GM12878 (cell line): ENCODE results near the gene MGRN1. TPM values are rescaled to one million over a fixed set of nuclear protein-coding genes. Genes with fewer than 3 reads are reported as not detected.

Source experiments
- ATAC-seq: fragments of 200-7000 bp; cut with Tn5 transposase; 3 replicates; pipeline ENCODE4 v1.9.1; 2020; ENCODE audit warnings: mild to moderate bottlenecking, moderate library complexity
- BruUV-seq: library from RNA; stranded (reverse); fragments of 400-500 nt; replicated peaks from 2 replicates; lab custom pipeline; 2021; lab: Mats Ljungman, UMichigan
- CTCF ChIA-PET: fragments of 300-600 bp; sonication (Branson Sonifier 250); formaldehyde crosslinking; extraction: SDS; loops from one replicate; lab custom pipeline; 2021; ENCODE audit warnings: inconsistent platforms; lab: Yijun Ruan, JAX
- POLR2A ChIA-PET: fragments of 350-600 bp; formaldehyde crosslinking; extraction: SDS; loops from one replicate; lab custom pipeline; 2021; ENCODE audit warnings: inconsistent platforms; lab: Charles Lee
- RAD21 ChIA-PET: fragments of 300-600 bp; sonication (Branson Sonifier 250); formaldehyde crosslinking; loops from one replicate; lab custom pipeline; 2023; ENCODE audit warnings: antibody characterized with exemption; ENCODE audit not compliant: unreplicated experiment; lab: Charles Lee
- SMC1A ChIA-PET: fragments of 300-600 bp; sonication (Branson Sonifier 250); formaldehyde crosslinking; loops from one replicate; lab custom pipeline; 2023; ENCODE audit not compliant: unreplicated experiment, uncharacterized antibody; lab: Charles Lee
- DNase-seq: peaks from one replicate; pipeline ENCODE4 v3.0.0-alpha.2; 2011; ENCODE audit warnings: low read depth, low spot score
- FAIRE-seq: peaks from 3 replicates; lab custom pipeline; 2011; peaks lifted over from hg19 to GRCh38; lab: Jason Lieb, UNC
- H2AFZ ChIP-seq: 2 replicates; pipeline ENCODE4 v1.6.0; 2011; ENCODE audit warnings: low read depth, low read length, control low read depth; ENCODE audit not compliant: control insufficient read depth
- H3K27ac ChIP-seq: 2 replicates; pipeline ENCODE4 v1.5.1; 2011; ENCODE audit warnings: control low read depth; ENCODE audit not compliant: control insufficient read depth, insufficient read depth
- H3K27me3 ChIP-seq, 2 experiments: replicated peaks in 1 of 2; 2 replicates each; pipeline versions ENCODE4 v1.6.0 to v1.6.1; 2011; ENCODE audit warnings: low read length in 1 of 2; ENCODE audit not compliant: control insufficient read depth in 2 of 2, insufficient read depth in 2 of 2
- H3K36me3 ChIP-seq, 2 experiments: 2 replicates each; pipeline ENCODE4 v1.5.1; 2011; ENCODE audit warnings: low read length in 1 of 2; ENCODE audit not compliant: control insufficient read depth in 2 of 2, insufficient read depth in 2 of 2
- H3K4me1 ChIP-seq: 2 replicates; pipeline ENCODE4 v1.6.1; 2011; ENCODE audit warnings: mild to moderate bottlenecking, low read length, moderate library complexity, mixed read lengths; ENCODE audit not compliant: control insufficient read depth, insufficient read depth
- H3K4me2 ChIP-seq: 2 replicates; pipeline ENCODE4 v1.6.0; 2011; ENCODE audit warnings: control low read depth; ENCODE audit not compliant: control insufficient read depth, insufficient read depth
- H3K4me3 ChIP-seq: fragments of 200-600 bp; sonication (generic); 2 replicates; pipeline ENCODE4 v1.5.1; 2016
- H3K79me2 ChIP-seq: 2 replicates; pipeline ENCODE4 v1.6.0; 2011; ENCODE audit warnings: low read length; ENCODE audit not compliant: control insufficient read depth, insufficient read depth
- H3K9ac ChIP-seq: 2 replicates; pipeline ENCODE4 v1.8.0; 2011; ENCODE audit warnings: low read length, control low read depth, mixed read lengths; ENCODE audit not compliant: control insufficient read depth, insufficient read depth
- H3K9me3 ChIP-seq: replicated peaks from 3 replicates; pipeline ENCODE4 v1.5.1; 2011; ENCODE audit warnings: mild to moderate bottlenecking, low read length; ENCODE audit not compliant: control insufficient read depth, insufficient read depth
- H4K20me1 ChIP-seq: 2 replicates; pipeline ENCODE4 v1.6.0; 2011; ENCODE audit not compliant: control insufficient read depth, insufficient read depth
- POLR2A ChIP-seq: IDR thresholded peaks from 2 replicates; pipeline ENCODE4 v1.6.1; 2011; ENCODE audit warnings: low read depth, mild to moderate bottlenecking, low read length
- WGBS: methylation state at CpG from one replicate; pipeline ENCODE4 v1.1.6; 2016; ENCODE audit warnings: low lambda C conversion rate; ENCODE audit not compliant: insufficient replicate concordance, insufficient coverage; ENCODE audit errors: missing lambda C conversion rate; 5-methylcytosine and 5-hydroxymethylcytosine counted together
- in situ Hi-C: fragments of 300-500 bp; cut with MboI; formaldehyde crosslinking; loops from 9 replicates; pipeline ENCODE4 v1.14.3; 2018; ENCODE audit warnings: mixed read lengths
- intact Hi-C: fragments of 100-400 bp; cut with micrococcal nuclease; formaldehyde crosslinking; loops from one replicate; pipeline ENCODE4 v1.14.2; 2022; ENCODE audit not compliant: unreplicated experiment
- polyA plus RNA-seq, 11 experiments: library from polyadenylated mRNA; depleted of rRNA in 4 of 11; unstranded in 6 of 11; stranded (reverse) in 5 of 11; fragments of >200 nt; fragmentation: Nextera tagmentation in 4 of 11; fragmentation: Illumina TruSeq in 1 of 11; extraction: Ambion mirVana in 4 of 11; extraction: Trizol in 1 of 11; gene quantifications; 1 replicate in 1 of 11; 2 replicates in 10 of 11; pipeline versions ENCODE4 v1.2.1 to v1.2.3, GENCODE V29; 2011 to 2016; ENCODE audit warnings: inconsistent platforms in 2 of 11, missing spikeins in 2 of 11, low read depth in 1 of 11
- total RNA-seq, 4 experiments: library from RNA; depleted of rRNA in 3 of 4; stranded (reverse); fragments of >200 nt in 3 of 4; fragmentation: Illumina TruSeq in 1 of 4; extraction: Trizol in 1 of 4; gene quantifications; 2 replicates each; pipeline versions ENCODE4 v1.2.1 to v1.2.3, GENCODE V29; 2013 to 2021
- TF ChIP-seq, protein P1 (sequence below): fragments of 450-650 bp; formaldehyde crosslinking; IDR thresholded peaks from 2 replicates; pipeline ENCODE4 v1.4.0; 2022; ENCODE audit warnings: mild to moderate bottlenecking, moderate library complexity
- TF ChIP-seq, protein P2 (sequence below): fragments of 450-650 bp; IDR thresholded peaks from 2 replicates; pipeline ENCODE4 v1.6.1; 2017; ENCODE audit warnings: mild to moderate bottlenecking, moderate library complexity

MGRN1 gene
- total and polyA plus RNA-seq, 10 of the 15 experiments (the other 5 are each of a cell fraction or from before 2014, with no cell fraction given) = 0.35 to 86.7 (median 14.6) TPM

DNA sequence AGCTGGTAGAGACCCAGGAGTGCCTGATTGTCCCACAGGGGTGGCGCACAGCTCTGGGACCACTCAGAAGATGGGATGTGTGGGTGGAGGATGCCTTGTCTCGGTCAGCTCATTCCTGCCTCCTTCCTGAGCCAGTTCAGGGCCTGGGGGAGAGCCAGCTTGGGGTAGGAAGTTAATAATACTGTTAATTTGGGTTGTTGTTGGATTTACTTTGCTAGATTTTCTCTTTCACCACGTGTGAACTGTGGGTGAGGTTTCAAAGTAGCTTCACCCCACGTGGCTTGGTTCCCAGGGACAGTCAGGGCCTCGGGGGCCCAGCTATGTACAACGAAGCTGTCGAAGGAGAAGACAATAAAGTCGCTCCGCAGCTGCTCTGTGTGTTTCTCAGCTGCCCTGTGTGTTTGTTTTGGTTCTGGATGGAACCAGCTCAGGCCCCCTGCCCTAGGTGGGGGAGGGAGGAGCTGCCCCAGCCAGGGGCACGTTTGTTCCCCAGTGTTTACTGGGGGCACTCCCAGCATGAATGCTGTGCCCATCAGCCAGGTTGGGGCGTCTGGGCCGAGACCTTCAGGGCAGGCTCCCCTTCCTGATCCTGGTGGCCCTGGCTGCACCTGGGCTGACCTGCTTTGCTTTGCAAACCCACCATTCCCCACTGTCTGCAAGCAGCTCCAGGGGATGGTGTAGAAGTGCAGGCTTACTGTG is 71.0 kb downstream of the MGRN1 start:
- BruUV-seq = no TSS peak
- H3K4me2 ChIP-seq = no peak overlapping the region
- intact Hi-C loops = no loop called here
- no peaks in the 10 kb centered on the region for H4K20me1 ChIP-seq
- H3K27ac ChIP-seq = no peak overlapping the region
- RAD21 ChIA-PET = interaction anchor here (1.5 kb wide), 1 partner anchor 107 kb away, joined by 4 read pairs; the partner anchor contains the start of gene ROGDI
- DNase-seq = no peak
- H3K27me3 ChIP-seq = no peaks in the 10 kb centered on the region
- no peak for FAIRE-seq
- H2AFZ ChIP-seq = no peak overlapping the region
- no peak overlapping the region for H3K9ac ChIP-seq
- H3K4me3 ChIP-seq = no peak overlapping the region
- peaks cover 12% of the 10 kb centered on the region for H3K4me1 ChIP-seq
- POLR2A ChIA-PET = no interaction called here
- no peak for ATAC-seq
- H3K36me3 ChIP-seq = peaks cover 2 to 32% of the 10 kb centered on the region in 2 experiments; a peak in 3 of 4 replicates
- in situ Hi-C loops = no loop called here
- H3K9me3 ChIP-seq = no peaks in the 10 kb centered on the region
- SMC1A ChIA-PET = interaction anchor here (1.2 kb wide), 1 partner anchor 39 kb away, joined by 3 read pairs; no protein-coding TSS in a partner anchor
- TF ChIP-seq, protein P1, sequence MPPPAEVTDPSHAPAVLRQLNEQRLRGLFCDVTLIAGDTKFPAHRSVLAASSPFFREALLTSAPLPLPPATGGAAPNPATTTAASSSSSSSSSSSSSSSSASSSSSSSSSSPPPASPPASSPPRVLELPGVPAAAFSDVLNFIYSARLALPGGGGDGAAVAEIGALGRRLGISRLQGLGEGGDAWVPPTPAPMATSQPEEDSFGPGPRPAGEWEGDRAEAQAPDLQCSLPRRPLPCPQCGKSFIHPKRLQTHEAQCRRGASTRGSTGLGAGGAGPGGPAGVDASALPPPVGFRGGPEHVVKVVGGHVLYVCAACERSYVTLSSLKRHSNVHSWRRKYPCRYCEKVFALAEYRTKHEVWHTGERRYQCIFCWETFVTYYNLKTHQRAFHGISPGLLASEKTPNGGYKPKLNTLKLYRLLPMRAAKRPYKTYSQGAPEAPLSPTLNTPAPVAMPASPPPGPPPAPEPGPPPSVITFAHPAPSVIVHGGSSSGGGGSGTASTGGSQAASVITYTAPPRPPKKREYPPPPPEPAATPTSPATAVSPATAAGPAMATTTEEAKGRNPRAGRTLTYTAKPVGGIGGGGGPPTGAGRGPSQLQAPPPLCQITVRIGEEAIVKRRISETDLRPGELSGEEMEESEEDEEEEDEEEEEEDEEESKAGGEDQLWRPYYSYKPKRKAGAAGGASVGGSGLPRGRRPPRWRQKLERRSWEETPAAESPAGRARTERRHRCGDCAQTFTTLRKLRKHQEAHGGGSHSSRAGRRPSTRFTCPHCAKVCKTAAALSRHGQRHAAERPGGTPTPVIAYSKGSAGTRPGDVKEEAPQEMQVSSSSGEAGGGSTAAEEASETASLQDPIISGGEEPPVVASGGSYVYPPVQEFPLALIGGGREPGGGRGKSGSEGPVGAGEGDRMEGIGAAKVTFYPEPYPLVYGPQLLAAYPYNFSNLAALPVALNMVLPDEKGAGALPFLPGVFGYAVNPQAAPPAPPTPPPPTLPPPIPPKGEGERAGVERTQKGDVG (CRISPR knock-in tag) = no peak
- TF ChIP-seq POLR2A = peak; percentile 38; the same call in 1 of the 2 replicates
- TF ChIP-seq, protein P2, sequence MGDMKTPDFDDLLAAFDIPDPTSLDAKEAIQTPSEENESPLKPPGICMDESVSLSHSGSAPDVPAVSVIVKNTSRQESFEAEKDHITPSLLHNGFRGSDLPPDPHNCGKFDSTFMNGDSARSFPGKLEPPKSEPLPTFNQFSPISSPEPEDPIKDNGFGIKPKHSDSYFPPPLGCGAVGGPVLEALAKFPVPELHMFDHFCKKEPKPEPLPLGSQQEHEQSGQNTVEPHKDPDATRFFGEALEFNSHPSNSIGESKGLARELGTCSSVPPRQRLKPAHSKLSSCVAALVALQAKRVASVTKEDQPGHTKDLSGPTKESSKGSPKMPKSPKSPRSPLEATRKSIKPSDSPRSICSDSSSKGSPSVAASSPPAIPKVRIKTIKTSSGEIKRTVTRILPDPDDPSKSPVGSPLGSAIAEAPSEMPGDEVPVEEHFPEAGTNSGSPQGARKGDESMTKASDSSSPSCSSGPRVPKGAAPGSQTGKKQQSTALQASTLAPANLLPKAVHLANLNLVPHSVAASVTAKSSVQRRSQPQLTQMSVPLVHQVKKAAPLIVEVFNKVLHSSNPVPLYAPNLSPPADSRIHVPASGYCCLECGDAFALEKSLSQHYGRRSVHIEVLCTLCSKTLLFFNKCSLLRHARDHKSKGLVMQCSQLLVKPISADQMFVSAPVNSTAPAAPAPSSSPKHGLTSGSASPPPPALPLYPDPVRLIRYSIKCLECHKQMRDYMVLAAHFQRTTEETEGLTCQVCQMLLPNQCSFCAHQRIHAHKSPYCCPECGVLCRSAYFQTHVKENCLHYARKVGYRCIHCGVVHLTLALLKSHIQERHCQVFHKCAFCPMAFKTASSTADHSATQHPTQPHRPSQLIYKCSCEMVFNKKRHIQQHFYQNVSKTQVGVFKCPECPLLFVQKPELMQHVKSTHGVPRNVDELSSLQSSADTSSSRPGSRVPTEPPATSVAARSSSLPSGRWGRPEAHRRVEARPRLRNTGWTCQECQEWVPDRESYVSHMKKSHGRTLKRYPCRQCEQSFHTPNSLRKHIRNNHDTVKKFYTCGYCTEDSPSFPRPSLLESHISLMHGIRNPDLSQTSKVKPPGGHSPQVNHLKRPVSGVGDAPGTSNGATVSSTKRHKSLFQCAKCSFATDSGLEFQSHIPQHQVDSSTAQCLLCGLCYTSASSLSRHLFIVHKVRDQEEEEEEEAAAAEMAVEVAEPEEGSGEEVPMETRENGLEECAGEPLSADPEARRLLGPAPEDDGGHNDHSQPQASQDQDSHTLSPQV = no peak
- 74% methylated on average over 12 of the region's 12 CpGs for WGBS
- CTCF ChIA-PET = interaction anchor here (1.0 to 1.9 kb wide), 4 partner anchors 39 to 293 kb away, joined by 3 to 9 read pairs (median 4); partner anchors contain the start of genes ANKS3, DNAAF8, MGRN1 and ROGDI
- peaks cover 11% of the 10 kb centered on the region for H3K79me2 ChIP-seq
